Activated T-helper 1 cell treated with Interleukin-2 at 50 U/mL for 16 hours (primary cell): ENCODE results near the gene SLC9A5.

Experiments used
- DNase-seq: peaks from one replicate; pipeline ENCODE4 v3.0.0-alpha.2; 2020; ENCODE audit warnings: low read depth

Gene SLC9A5, protein sequence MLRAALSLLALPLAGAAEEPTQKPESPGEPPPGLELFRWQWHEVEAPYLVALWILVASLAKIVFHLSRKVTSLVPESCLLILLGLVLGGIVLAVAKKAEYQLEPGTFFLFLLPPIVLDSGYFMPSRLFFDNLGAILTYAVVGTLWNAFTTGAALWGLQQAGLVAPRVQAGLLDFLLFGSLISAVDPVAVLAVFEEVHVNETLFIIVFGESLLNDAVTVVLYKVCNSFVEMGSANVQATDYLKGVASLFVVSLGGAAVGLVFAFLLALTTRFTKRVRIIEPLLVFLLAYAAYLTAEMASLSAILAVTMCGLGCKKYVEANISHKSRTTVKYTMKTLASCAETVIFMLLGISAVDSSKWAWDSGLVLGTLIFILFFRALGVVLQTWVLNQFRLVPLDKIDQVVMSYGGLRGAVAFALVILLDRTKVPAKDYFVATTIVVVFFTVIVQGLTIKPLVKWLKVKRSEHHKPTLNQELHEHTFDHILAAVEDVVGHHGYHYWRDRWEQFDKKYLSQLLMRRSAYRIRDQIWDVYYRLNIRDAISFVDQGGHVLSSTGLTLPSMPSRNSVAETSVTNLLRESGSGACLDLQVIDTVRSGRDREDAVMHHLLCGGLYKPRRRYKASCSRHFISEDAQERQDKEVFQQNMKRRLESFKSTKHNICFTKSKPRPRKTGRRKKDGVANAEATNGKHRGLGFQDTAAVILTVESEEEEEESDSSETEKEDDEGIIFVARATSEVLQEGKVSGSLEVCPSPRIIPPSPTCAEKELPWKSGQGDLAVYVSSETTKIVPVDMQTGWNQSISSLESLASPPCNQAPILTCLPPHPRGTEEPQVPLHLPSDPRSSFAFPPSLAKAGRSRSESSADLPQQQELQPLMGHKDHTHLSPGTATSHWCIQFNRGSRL

DNA sequence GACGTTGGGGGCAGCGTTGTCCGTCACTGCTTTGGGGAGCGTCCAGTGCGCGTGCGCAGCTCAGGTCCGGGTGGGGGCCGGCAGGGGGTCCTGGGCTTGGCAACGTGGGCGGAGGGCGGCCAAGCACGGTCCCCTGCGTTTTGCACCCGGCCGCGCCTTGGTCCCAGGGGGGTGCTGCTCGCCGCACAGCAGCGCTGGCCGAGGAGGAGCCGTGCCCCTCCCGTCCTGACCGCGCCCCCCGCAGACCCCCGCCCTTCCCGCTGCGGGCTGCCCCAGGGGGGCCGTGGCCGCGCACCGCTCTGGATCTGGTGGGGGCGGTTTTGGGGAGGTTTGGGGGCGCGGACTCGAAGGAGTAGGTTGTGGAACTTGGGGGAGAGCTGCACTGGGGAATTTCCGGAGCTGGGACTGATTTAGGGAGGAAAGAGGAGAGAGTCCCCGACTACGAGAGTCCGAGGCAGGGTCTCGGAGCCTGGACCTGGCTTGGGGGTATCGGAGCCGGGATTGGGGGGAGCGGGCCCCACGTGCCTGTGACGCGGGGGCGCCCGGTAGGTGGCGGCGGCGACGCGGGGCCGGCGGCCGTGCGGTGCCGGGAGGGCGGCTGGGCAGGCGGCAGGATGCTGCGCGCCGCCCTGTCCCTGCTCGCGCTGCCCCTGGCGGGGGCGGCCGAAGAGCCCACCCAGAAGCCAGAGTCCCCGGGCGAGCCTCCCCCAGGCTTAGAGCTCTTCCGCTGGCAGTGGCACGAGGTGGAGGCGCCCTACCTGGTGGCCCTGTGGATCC lies at the start of gene SLC9A5:
Gene SLC9A5, plus strand, starts transcription at position 579 of the 777 bp plus-strand sequence. Its CDS starts 36 bp downstream, at position 615.
- no peak for DNase-seq

DNA sequence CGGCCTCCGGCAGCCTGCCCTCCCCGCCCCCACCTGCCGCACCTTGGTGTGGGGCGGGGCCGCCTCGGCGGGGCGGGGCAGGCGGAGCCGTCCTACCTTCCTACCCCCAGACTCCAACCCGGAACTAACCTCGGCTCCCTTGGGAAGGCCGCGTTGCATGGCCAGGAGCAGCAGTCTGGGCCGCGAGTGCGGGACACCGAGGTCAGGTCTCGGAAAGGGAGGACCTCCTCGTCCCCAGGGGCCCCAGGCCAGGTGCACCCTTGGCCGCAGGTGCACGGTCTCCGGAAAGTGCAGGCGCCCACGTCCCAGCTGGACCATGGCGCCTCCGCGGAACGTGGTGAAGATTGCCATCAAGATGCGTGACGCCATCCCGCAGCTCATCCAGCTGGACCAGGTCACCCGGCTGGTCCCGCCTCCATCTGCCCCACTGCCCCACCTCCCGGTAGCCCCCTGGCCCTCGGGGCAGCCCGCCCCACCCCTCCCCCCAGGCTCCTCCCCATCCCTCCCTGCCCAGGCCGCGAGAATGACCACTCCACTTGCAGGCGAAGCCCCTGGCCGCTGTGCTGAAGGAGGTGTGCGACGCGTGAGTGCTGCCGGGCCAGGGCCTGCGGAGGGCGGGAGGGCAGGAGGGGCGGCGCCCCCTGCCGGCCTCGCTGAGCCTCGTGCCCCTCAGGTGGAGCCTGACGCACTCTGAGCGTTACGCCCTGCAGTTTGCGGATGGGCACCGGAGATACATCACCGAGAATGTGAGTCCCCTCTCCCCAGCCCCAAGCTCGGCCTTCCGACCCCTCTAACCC lies 49.6 kb upstream of the SLC9A5 start, which contains the start of gene ELMO3:
Gene ELMO3, plus strand, starts transcription at position 121 of the 797 bp plus-strand sequence. Its CDS starts 196 bp downstream, at position 317.
- no peak for DNase-seq

DNA sequence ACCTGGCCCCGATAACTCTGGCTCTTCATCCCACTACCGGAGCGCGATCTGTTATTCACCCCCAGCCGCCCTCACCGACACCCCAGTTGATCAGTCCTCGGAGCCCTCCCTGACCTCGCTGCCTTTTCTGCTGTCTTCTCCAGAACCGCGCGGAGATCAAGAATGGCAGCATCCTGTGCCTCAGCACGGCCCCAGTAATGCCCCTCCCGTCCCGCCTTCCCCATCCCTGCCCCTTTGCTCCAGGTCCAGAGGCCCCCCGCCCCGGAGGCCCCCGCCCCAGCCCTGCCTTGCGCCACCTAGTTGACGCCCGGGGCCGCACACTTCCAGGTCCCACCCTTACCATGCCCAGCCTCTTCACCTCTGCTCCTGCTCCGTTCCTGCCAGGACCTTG lies 49.0 kb upstream of the SLC9A5 start:
- DNase-seq = no peak

DNA sequence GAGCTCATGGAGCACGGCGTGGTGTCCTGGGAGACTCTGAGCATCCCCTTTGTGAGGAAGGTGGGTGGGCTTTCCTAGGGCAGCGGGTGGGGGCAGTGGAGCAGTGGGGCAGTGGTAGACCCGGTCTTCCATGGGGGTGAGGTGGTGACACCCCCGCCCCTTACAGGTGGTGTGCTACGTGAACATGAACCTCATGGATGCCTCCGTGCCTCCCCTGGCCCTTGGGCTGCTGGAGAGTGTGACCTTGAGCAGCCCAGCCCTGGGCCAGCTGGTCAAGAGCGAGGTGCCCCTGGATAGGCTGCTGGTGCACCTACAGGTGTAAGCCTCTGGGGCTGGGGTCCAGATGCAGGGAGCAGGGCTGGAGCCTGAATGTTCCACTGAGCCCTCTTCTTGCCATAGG lies 48.3 kb upstream of the SLC9A5 start:
- DNase-seq = no peak

DNA sequence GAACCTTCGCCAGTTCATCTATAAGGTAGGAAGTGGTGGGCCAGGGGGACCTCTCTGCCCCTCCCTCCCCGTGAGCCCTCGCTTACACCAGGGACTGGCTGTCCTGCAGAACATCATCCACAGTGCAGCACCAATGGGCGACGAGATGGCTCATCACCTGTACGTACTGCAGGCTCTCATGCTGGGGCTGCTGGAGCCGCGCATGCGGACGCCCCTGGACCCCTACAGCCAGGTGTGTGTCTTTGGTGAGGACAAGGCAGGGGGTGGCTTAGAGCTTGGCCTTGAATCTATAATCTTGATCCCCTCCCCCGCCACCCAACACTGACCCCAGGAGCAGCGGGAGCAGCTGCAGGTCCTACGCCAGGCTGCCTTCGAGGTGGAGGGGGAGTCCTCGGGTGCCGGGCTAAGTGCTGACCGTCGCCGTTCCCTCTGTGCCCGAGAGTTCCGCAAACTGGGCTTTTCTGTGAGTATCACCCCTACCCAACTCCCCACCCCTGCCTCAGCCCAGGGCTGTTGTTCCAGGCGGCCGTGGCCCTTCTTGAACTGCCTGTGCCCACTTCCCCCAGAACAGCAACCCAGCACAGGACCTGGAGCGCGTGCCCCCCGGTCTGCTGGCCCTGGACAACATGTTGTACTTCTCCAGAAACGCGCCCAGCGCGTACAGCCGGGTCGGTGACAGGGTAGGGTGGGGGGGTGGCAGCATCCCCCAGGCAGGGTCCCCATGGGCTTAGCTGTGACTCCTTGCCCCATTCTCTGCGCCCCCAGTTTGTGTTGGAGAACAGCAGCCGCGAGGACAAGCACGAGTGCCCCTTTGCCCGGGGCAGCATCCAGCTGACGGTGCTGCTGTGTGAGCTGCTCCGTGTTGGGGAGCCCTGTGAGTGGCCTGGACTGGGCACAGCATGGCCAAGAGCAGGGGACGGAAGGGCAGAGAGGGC lies 47.1 kb upstream of the SLC9A5 start:
- DNase-seq = no peak

DNA sequence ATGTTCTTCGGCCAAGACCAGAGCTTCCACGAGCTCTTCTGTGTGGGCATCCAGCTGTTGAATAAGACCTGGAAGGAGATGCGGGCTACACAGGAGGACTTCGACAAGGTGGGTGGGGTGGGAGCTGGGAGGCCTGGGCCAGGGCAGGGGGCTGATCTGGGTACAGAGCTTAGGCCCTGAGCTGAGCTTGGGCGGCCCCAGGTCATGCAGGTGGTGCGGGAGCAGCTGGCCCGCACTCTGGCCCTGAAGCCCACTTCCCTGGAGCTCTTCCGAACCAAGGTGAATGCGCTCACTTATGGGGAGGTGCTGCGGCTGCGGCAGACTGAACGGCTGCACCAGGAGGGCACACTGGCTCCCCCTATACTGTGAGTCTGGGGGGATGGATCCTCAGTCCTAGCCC lies 46.4 kb upstream of the SLC9A5 start:
- no peak for DNase-seq

DNA sequence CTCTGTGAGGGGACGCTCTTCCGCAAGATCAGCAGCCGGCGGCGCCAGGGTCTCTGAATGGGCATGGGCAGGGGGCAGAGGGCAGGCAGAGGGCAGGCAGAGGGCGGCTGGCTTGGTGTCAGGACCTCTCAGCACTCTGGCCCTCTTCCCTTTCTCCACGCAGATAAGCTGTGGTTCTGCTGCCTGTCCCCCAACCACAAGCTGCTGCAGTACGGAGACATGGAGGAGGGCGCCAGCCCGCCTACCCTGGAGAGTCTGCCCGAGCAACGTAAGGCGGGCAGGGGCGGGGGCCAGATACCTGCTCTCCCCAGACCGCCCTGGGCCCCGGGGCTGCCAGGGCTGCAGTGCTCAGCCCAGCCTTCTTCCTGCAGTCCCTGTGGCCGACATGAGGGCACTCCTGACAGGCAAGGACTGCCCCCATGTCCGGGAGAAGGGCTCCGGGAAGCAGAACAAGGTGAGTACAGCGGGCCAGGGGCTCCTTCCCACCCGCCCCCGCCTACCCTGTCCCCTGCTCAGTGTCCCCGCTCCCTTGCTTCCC lies 45.8 kb upstream of the SLC9A5 start:
- no peak for DNase-seq

DNA sequence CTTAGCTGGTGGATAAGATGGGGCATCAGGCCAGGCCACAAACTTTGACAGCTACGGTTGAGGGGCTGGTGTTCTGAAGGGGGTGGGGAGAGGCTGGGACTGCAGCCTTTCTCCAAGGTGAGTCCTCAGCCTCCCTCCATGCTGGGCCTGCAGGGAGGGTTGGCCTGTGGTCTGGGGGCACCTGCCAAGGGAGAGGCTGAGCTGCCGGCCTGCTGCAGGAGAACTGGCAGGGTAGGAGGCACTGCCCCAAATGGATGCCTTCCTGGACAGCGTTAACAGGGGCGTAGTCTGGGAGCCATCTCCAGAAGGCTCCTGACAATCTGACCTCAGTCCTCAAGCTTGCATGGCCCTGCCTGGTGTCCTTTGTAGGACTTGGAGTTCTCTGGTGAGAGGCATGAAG lies 44.7 kb upstream of the SLC9A5 start:
- DNase-seq = no peak

DNA sequence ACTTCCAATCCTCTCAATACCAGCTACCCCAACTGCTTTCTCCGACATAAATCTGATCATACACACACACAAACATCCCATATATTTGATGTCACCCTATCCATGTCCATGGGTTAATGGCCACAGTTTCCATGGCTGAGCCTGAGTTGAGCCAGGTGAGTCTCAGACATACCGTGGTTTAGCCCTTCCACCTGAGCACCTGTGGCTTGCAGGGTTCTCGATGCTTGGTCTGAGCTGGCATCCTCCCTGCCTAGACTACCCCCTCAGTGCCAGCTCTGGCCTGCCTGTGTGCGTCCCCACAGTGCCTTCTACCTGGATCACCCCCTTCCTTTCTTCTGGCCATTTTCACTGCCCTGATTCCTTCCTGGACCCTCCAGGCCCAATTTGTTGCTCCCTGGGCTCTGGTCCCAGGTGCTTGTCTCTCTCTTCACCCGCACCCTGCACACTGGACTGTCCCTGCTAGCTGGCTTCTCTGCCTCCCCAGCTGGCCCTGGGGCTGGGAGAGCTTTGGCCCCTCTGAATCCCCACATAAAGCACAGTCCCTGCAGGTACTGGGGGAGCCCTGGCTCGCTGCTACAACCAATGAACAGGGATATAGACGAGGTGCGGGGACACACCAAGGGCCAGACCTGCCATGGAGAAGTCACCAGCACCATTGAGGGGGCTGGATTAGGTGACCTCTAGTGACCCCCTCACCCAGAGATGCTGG lies 42.5 kb upstream of the SLC9A5 start:
- no peak for DNase-seq

DNA sequence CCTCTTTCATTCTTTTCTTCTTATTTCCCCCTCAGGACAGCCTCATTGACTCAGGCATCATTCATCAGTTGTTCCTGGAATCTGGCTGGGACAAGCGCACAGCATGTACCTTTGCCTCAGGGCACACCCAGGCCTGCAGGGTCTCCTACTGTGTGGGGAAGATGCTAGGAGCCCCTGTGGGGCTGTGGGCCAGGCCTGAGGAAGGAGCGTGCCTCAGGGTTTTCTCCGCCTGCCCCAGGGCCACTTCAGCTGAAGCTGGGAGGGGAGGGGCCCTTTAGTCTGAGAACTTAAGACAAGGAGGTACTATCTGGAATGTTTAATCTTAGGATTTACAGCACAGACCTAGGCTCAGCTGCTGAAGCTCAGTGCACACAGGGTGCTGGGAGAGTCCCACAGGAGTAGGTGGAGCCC lies 41.9 kb upstream of the SLC9A5 start:
- no peak for DNase-seq

DNA sequence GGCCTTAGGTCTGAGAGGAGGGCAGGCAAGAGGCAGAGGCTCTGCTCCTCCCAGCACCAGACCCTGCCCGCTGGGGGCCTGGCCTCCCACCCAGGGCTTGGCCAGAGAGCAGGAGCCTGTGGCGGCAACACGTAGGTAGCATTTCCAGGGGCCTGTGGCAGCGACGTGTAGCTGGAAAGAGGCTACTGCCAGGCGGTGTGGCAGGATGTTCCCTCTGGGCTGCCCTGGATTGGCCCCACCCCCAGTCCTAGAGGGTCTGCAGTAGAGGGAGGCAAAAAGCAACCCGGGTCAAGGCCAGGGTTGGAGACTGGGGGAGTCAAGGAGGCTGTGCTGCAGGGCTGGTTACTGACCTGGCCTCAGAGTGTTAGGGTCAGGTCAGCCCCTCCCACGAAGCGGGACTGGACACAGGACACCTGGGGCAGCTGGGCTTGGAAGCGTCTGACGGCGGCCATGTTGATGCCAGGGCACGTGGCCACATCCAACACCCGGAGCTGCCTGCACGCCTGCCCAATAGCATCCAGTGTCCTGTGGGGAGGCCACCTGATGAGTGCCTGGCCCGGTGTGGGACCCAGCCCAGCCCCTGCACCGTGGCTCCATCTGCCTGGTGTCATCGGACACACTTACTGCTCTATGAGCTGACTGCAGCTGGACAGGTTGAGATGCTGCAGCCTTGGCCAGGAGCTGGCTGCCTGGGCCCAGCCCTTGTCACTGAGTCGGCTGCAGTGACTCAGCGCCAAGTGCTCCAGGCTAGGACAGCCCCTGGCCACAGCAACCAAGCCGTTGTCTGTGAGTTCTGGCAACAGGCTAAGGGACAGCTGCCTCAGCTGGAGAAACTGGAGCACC lies 41.3 kb upstream of the SLC9A5 start:
- no peak for DNase-seq

DNA sequence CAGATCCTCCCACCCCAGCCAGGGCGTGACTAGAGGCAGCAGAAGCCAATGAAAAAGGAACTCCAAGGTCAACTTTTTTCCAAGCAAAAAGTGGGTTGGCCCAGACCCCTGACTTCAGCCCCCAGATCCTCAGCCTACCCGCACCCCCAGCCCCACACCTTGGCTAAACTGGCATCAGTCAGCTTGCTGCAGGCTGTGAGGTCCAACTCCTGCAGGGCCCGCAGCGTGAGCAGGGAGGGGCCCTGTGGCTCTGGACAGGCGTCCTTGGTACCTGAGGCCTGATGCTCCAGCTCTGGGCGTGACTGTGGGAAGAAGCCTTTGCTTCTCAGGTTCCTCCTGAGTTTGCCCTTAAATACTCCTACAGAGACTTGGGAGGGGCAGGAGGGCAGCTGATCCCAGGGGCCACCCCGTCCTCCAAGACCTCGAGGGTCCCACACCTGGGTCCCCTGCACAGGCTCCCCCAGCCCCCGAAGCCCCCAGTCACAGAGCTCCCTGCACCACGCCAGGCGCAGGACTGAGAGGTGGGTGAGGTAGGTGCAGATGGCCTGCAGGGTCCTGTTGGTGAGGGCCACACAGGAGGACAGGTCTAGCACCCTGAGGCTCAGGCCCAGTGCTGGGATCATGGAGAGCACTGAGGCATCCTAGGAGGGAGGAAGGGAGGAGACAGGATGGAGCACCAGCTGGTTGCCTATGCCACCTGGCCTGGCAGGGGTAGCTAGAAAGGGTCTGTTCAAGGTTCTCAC lies 40.5 kb upstream of the SLC9A5 start:
- DNase-seq = no peak

DNA sequence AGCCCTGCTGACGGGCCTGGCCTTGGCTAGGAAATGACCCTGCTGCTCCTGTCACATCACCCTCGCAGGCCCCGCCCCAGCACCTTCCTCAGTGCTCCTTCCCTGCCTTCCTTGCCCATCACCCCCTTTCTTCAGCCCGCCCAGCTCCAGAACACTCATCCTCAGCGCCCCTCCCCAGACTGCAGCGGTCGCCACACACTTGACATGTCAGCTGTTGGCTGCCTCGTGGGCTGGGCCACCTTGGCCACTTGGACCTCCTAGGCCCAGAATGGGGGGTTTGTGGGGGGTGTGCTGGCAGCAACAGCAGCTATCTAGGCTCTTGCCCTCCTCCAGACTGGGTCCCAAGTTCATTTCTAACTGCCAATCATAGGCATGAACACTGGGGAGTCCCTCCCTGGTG lies 39.2 kb upstream of the SLC9A5 start:
- no peak for DNase-seq

DNA sequence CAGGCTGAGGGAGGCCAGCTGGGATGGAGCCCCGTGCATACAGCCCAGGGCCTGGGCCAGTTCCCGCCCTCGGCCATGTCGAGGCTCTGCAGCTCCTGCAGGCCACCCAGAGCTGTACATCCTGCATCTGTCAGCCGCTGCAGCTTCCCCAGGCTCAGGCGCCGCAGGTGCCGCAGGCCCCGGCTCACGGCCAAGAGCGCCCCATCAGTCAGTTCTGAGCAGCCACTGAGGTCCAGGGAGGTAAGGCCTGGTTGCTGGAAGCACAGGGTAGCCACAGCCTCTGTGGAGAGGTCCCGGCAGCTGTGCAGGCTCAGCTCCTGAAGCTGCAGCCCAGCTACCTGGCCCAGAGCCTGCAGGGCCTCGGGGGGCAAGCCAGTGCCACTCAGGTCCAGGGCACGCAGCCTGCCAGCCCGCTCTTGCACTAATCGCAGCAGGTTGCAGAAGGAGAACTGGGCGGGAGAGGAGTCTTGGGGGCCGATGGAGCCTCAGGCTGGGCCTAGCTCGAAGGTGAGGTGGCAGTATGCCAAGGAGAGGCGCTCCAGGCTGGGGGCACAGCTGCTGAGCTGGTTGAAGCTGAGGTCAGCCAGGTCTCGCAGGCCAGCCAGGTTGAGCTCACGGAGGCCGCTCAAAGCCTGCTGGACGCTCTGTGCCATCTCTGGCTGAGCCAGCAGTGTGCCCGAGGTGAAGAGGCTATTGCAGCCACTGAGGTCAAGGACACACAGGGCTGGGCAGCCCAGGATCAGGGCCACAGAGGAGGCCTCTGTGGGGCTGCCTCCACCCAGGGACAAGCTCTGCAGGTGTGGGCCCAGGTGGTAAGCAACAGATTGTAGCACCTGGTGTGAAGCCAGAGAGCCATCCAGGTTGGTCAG lies 38.5 kb upstream of the SLC9A5 start:
- DNase-seq = no peak

DNA sequence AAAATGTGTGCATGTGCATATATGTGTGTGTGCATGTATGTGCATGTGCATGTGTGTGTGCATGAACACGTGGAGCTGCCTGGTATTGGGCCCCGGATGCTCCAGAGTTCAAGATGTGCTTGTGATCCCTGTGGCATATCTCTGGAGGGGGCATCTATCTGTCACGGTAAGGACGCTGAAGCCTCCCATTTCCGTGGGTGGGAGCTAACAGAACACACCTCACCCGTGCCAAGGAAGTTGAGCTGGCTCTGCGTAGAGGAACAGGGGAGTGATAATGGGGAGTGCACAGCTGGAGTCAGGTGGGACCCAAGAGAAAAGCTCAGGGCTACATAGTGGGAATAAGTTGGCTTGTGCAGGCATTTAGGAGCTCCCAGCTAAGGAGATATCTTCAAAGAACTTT lies 37.1 kb upstream of the SLC9A5 start:
- DNase-seq = no peak

DNA sequence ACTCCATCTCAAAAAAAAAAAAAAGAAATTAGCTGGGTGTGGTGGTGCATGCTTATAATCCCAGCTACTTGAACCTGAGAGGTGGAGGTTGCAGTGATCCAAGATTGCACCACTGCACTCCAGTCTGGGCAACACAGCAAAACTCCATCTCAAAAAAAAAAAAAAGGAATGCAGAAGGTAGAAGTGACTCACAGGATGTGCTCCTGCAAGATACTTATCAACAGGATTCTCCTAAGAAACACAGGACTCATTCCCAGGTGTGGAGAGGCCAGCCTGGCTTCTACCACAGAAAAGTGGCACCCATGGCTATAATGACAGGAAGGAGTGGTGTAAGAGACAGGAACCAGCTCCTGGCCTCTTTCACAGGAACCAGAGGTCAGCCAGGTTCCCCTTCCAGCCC lies 36.0 kb upstream of the SLC9A5 start:
- no peak for DNase-seq
